ENCODE measurements around the gene SAAL1. TPM values are rescaled to one million over a fixed set of nuclear protein-coding genes. Genes with fewer than 3 reads are reported as not detected.

The SAAL1 gene
- polyA plus RNA-seq, 3 donors from 2014 or later, result 8.5 to 18.5 (median 13.0) TPM

DNA sequence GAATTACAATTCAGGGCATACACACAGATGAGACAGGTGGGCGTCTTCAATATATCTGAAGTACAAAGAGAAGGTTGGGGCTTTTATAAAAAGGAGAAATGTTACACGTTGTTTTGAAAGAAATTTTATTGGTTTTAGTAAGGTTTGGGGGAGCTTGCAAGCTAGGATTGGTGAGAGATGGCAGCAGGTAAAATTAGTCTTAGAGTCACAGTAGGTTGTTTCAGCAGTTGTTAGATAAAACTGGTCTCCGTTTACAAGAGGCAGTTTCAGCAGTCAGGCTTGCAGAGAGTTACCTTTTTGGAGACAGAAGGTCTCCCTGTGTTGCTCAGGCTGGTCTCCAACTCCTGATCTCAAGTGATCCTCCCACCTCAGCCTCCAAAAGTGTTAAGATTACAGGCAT lies 2.4 kb upstream of the SAAL1 start:
- H3K4me3 Mint-ChIP-seq, result no peak overlapping the region
- no peak overlapping the region for H3K27ac Mint-ChIP-seq
- no peak for DNase-seq
- H3K36me3 Mint-ChIP-seq, result no peaks in the 10 kb centered on the region
- H3K9me3 Mint-ChIP-seq, result no peaks in the 10 kb centered on the region
- H3K27me3 Mint-ChIP-seq (ENCODE audit: low read depth in 3 of 3), result peaks cover 6 to 13% (median 6%) of the 10 kb centered on the region in 3 donors
- H3K4me1 Mint-ChIP-seq, result peaks cover 18 to 37% of the 10 kb centered on the region in 2 donors

DNA sequence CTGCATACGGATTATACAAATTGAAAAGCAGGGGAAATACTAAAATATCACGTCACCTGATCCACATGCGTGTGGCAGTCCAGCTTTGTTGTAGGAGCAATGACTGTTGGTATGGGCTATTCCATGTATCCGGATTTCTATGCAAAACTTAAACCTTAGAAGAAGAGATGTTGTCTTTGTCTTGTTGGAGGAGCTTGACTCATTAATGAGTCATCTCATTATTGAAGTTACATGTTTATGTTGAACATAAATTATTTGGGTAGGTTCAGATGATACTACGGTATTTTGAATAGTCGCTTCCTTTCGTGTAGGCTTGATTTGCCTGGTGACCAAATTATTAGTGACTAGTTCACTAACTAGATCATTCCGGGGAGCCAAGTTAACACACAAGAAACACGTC lies 806 bp upstream of the SAAL1 start:
- H3K4me1 Mint-ChIP-seq, result peaks cover 18 to 40% of the 10 kb centered on the region in 2 donors
- DNase-seq, result no peak
- H3K4me3 Mint-ChIP-seq, result peak overlapping the region; percentile 4 to 95 (median 93)
- H3K27me3 Mint-ChIP-seq (ENCODE audit: low read depth in 3 of 3), result peaks cover 3 to 13% (median 6%) of the 10 kb centered on the region in 3 donors
- no peaks in the 10 kb centered on the region for H3K9me3 Mint-ChIP-seq
- H3K27ac Mint-ChIP-seq, result no peak overlapping the region
- H3K36me3 Mint-ChIP-seq, result peaks cover 2 to 3% (median 3%) of the 10 kb centered on the region in 3 donors

DNA sequence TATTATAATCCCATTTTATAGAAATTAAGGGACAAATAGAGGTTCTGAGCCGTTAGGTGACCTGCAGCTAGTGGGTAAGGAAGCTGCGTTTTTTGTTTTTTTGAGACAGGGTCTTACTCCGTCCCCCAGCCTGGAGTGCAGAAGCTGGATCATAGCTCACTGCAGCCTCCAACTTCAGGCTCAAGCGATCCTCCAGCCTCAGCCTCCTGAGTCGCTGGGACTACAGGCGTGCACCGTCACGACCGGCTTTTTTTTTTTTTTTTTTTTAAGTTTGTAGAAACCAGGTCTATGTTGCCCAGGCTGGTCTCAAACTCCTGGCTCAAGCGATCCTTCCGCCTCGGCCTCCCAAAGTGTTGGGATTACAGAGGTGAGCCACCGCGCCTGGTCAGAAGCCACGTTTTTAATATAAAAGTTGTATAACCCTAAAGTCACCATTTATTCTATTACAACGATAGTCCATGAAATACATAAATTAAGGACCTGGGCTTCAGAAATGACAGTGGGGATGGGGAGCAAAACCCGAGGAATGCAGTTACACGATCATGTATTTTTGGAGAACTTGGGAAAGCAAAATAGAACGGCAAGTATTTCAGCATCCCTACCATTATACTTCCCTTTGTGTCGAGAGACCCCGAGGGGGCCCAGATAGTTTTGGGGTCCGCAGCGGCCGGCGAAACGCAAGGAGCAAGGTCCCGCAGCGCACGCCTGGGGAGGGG lies 638 bp downstream of the SAAL1 start:
- peaks cover 18 to 50% of the 10 kb centered on the region in 2 donors for H3K4me1 Mint-ChIP-seq
- H3K27me3 Mint-ChIP-seq (ENCODE audit: low read depth in 3 of 3), result peaks cover 2 to 6% (median 3%) of the 10 kb centered on the region in 3 donors
- H3K27ac Mint-ChIP-seq, result peak overlapping the region; percentile 76 to 95 (median 83)
- H3K4me3 Mint-ChIP-seq, result peak overlapping the region; percentile 93 to 95 (median 93)
- H3K9me3 Mint-ChIP-seq, result no peaks in the 10 kb centered on the region
- no peak for DNase-seq
- H3K36me3 Mint-ChIP-seq, result peaks cover 5 to 11% (median 8%) of the 10 kb centered on the region in 3 donors

DNA sequence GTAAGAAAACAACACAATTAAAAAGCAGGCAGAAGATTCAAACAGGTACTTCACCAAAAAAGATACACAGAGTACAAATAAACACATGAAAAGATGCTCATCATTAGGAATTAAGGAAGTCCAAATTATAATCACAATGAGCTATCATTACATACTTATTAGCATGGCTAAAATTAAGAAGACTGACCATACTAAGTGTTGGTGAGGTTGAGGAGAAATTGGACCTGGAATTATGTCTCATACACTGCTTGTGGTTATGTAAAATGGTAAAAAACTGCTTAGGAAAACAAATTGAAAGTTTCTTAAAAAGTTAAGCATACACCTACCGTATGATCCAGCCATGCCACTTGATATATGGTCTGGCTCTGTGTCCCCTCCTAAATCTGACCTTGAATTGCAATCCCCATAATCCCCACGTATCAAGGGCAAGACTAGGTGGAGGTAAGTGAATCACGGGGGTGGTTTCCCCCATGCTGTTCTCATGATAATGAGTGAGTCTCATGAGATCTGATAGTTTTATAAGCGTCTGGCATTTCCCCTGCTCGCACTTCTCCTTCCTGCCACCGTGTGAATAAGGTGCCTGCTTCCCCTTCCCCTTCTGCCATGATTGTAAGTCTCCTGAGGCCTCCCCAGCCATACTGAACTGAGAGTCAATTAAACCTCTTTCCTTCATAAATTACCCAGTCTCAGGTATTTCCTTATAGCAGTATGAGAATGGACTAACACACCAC lies 4.8 kb downstream of the SAAL1 start:
- Mint-ChIP-seq H3K36me3 (peaks cover 5 to 22% (median 15%) of the 10 kb centered on the region in 3 donors), H3K27me3 (ENCODE audit: low read depth in 3 of 3) (peaks cover 0 to 1% (median 0%) of the 10 kb centered on the region in 3 donors), H3K4me3 (no peak overlapping the region), H3K9me3 (no peaks in the 10 kb centered on the region), H3K27ac (no peak overlapping the region), H3K4me1 (peaks cover 19 to 41% of the 10 kb centered on the region in 2 donors)
- no peak for DNase-seq

DNA sequence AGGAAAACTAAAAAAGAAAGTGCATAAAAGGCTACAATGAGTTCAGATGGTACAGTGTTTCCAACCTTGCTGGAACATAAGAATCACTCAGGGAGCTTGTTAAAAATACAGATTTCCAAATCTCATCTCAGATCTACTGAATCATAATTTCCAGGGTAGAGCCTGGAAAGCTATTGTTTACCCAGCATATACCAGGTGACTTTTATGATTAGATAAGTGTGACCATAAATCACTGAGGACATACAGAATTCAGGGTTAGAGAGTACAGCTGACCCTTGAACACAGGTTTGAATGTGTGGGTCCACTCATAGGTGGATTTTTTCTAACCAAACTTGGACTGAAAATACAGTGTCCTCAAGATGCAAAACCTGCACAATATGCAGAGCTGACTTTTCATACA lies 11.9 kb downstream of the SAAL1 start:
- Mint-ChIP-seq H3K27me3 (ENCODE audit: low read depth in 3 of 3) (no peaks in the 10 kb centered on the region), H3K36me3 (peaks cover 29 to 47% (median 36%) of the 10 kb centered on the region in 3 donors), H3K4me3 (no peak overlapping the region), H3K4me1 (peaks cover 0 to 2% of the 10 kb centered on the region in 2 donors), H3K27ac (no peak overlapping the region), H3K9me3 (no peaks in the 10 kb centered on the region)
- no peak for DNase-seq

DNA sequence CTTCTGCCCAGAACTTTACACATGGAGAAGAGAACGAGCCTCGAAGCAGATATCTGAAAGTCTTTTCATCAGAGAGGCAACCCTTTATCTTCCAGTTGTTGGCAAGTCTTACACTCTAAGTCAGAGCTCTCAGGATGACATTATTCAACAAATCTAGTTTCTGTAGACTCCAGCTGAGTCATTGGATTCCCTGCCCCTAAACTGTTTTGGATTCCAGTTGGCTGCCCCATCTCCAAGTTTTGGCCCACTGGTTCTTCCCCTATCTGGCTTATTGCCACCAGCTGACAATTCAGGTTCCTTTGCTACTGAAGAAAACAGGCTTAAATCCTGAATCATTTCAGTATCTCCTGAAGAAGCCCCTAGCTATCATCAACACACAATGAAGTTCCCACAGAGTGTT lies 14.2 kb downstream of the SAAL1 start:
- peaks cover 38 to 63% (median 50%) of the 10 kb centered on the region in 3 donors for H3K36me3 Mint-ChIP-seq
- no peak for DNase-seq
- H3K4me1 Mint-ChIP-seq, result no peaks in the 10 kb centered on the region
- H3K4me3 Mint-ChIP-seq, result no peak overlapping the region
- no peak overlapping the region for H3K27ac Mint-ChIP-seq
- H3K27me3 Mint-ChIP-seq (ENCODE audit: low read depth in 3 of 3), result no peaks in the 10 kb centered on the region
- no peaks in the 10 kb centered on the region for H3K9me3 Mint-ChIP-seq

DNA sequence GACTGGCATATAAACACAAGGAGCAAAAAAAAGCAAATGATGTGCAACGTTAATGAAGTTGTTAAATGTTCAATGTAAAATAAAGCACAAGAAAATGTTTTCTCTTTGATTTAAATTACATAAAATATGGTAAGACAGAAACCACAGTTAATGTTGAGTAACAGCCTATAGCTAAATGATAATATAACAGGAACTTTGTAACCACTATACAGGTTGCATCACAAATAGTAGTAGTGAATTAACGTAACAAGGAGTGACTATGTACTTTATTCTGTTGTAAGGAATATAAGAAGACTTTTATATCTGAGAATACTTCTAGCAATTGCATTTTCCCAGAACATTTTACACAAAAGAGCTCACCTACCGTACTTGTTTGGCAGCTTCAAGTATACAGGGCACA lies 16.9 kb downstream of the SAAL1 start:
- Mint-ChIP-seq H3K36me3 (peaks cover 37 to 53% (median 41%) of the 10 kb centered on the region in 3 donors), H3K27ac (no peak overlapping the region), H3K4me3 (no peak overlapping the region)

DNA sequence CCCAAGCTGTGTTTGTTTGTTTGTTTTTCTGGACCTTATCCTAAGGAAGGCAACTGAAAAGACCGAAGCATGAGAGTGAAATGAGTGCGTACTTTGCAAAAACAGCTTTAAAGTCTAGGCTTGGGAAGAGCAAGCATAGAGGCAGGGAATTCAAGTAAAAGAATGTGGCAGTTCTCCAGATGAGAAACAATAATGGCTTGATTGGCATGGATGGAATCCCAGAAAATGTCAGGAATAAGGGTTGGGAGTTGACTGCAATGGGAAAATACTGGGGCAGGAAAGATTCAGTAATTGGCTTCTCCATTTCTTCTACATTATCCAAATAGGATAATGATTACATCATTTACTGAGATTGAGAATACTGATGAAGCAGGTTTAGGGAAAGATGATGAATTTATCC lies 17.5 kb downstream of the SAAL1 start:
- Mint-ChIP-seq H3K9me3 (no peaks in the 10 kb centered on the region), H3K27me3 (ENCODE audit: low read depth in 3 of 3) (no peaks in the 10 kb centered on the region), H3K4me3 (no peak overlapping the region), H3K4me1 (no peaks in the 10 kb centered on the region), H3K27ac (peak overlapping the region in 1 of 6 donors; percentile 4), H3K36me3 (peaks cover 37 to 56% (median 45%) of the 10 kb centered on the region in 3 donors)
- no peak for DNase-seq

More for the DNA sequence above, 16.9 kb downstream of the SAAL1 start:
- Mint-ChIP-seq H3K4me1 (no peaks in the 10 kb centered on the region), H3K9me3 (no peaks in the 10 kb centered on the region), H3K27me3 (ENCODE audit: low read depth in 3 of 3) (no peaks in the 10 kb centered on the region)
- no peak for DNase-seq

DNA sequence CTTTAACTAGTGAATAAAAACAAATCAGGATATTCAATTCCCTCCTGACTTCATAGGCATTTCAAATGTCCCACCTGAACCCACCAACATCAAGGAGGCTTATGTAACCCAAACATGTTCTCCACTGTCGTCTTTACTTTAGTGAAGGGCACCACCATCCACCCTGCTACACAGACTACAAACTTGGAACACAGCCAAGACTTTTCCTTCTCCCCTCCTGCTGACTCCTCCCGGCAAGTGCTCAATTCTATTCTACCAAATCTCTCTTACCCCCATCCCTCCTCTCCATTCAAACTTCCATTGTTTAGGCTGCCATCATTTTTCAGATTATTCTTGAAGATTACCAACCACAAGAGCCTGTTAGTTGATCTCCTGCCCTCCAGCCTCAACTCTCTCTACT lies 24.3 kb downstream of the SAAL1 start:
- no peak overlapping the region for H3K4me3 Mint-ChIP-seq
- DNase-seq, result no peak
- no peaks in the 10 kb centered on the region for H3K9me3 Mint-ChIP-seq
- no peaks in the 10 kb centered on the region for H3K27me3 Mint-ChIP-seq (ENCODE audit: low read depth in 3 of 3)
- H3K36me3 Mint-ChIP-seq, result peaks cover 19 to 37% (median 25%) of the 10 kb centered on the region in 3 donors
- H3K4me1 Mint-ChIP-seq, result no peaks in the 10 kb centered on the region
- H3K27ac Mint-ChIP-seq, result peak overlapping the region in 1 of 6 donors; percentile 1

DNA sequence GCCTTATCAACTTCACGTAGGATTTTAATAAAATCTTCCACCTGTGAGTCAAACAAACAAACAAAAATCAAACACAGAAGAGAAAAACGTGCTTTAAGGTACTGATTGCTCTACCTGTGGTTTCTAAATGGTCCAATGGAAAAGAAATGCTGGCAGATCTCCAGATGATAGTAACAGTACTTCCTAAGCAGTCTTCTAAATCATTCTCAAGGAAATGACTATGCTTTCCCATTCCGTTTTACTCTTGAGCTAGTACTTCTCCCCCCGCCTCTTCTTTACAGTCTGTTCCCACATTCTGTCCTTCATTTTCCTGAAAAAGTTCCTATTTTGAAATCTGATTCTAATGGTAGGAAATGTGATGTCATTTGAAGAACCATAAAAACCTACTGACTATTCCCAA lies 25.4 kb downstream of the SAAL1 start:
- no peak overlapping the region for H3K4me3 Mint-ChIP-seq
- no peak overlapping the region for H3K27ac Mint-ChIP-seq
- H3K4me1 Mint-ChIP-seq, result no peaks in the 10 kb centered on the region
- DNase-seq, result no peak
- no peaks in the 10 kb centered on the region for H3K27me3 Mint-ChIP-seq (ENCODE audit: low read depth in 3 of 3)
- peaks cover 15 to 33% (median 21%) of the 10 kb centered on the region in 3 donors for H3K36me3 Mint-ChIP-seq
- H3K9me3 Mint-ChIP-seq, result no peaks in the 10 kb centered on the region

DNA sequence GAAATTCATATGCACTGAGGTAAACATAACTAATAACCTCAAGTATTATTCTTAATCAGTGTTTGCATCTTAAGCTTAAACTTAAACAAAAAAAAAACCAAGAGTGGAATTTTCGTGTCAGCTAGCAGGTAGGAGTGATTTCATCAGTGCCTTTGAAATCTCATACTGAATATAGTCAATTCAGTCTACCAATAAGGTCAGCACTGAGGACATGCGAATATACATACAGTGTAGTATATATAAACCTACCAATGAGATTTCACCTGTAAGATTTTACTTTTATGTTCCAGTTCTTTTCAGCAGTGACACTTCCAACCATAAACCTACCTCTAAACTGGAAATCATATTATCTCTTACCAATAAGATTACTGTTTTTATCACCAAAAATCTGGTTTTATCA lies 27.0 kb downstream of the SAAL1 start:
- Mint-ChIP-seq H3K4me3 (no peak overlapping the region), H3K4me1 (no peaks in the 10 kb centered on the region), H3K27me3 (ENCODE audit: low read depth in 3 of 3) (no peaks in the 10 kb centered on the region), H3K36me3 (peaks cover 9 to 32% (median 21%) of the 10 kb centered on the region in 3 donors), H3K9me3 (no peaks in the 10 kb centered on the region), H3K27ac (peak overlapping the region in 1 of 6 donors; percentile 14)
- no peak for DNase-seq

DNA sequence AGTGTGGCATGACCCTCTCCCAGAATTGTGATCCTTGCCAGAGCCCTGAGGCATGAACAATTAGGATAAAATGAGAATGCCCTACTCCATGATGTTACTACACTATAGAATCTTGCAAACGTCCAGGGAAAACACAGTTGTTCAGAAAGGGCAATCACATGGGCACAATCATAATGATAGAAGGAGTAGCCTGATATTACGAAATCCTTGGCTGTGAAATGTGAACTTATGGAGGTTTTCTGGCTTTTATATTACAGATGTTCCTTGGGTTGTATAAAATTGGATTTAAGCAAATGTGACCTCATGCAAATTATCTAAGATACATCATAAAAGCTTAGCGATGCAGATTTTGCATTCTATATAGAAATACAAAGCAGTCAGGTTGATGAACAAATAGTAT lies 30.4 kb downstream of the SAAL1 start:
- Mint-ChIP-seq H3K4me1 (no peaks in the 10 kb centered on the region), H3K36me3 (peaks cover 6 to 11% (median 7%) of the 10 kb centered on the region in 3 donors), H3K27me3 (ENCODE audit: low read depth in 3 of 3) (no peaks in the 10 kb centered on the region), H3K4me3 (no peak overlapping the region), H3K27ac (no peak overlapping the region), H3K9me3 (no peaks in the 10 kb centered on the region)
- no peak for DNase-seq

DNA sequence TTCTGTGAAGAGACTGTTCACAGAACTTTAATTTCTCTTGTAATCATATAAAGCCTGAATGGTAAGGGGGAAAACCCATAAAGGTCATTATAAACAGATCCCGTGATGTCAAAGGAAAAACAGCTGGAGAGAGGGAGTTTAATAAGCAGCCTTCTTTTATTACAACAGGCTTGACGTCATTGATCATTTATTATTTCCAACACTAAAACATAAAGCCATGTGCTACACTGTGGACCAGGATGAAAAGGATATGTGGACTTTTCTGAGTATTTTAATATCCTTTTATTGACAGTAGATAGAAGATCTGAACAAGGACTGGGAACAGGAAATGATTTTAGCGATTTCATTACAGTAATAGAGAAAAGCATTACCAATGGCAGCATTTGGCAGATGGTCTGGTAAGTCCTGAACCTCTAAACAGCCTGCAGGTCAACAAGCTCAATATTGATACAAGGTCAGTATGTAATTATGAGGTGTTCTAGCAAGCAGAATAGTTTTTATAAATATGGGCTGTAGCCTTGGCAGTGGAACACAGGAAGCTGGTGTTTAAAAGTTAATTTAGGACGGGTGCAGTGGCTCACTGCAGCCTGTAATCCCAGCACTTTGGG lies 34.7 kb downstream of the SAAL1 start:
- no peaks in the 10 kb centered on the region for H3K9me3 Mint-ChIP-seq
- H3K36me3 Mint-ChIP-seq, result peaks cover 0 to 9% (median 8%) of the 10 kb centered on the region in 3 donors
- H3K4me3 Mint-ChIP-seq, result no peak overlapping the region
- no peak overlapping the region for H3K27ac Mint-ChIP-seq
- no peaks in the 10 kb centered on the region for H3K27me3 Mint-ChIP-seq (ENCODE audit: low read depth in 3 of 3)
- DNase-seq, result no peak
- no peaks in the 10 kb centered on the region for H3K4me1 Mint-ChIP-seq

DNA sequence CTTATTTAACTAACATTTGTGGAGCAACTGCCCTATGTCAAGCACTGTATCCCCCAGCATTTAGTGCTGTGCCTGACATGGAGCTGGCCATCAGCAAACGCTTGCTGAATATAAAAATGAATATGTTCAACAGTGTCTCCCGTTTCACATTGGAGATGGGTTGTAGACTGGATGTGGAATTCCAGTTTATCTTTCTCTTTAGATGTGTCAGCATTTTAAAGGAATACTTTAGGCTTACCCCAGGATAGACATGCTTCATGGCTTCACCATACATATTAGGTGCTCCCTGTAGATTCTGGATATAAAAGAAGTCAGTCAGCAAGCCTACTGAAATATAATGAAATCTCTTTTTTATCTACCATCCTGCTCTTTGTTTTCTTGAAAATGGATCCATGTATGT lies 38.5 kb downstream of the SAAL1 start:
- Mint-ChIP-seq H3K4me1 (no peaks in the 10 kb centered on the region), H3K36me3 (peaks cover 0 to 11% (median 8%) of the 10 kb centered on the region in 3 donors), H3K27ac (no peak overlapping the region), H3K4me3 (no peak overlapping the region), H3K9me3 (no peaks in the 10 kb centered on the region), H3K27me3 (ENCODE audit: low read depth in 3 of 3) (no peaks in the 10 kb centered on the region)
- no peak for DNase-seq
